ENCODE data around the gene XPO5.
"Not testable (repeated sequence)": the region's sequence is repeated elsewhere in the genome, so short reads cannot be mapped to it uniquely, and the experiment has no call there.

XPO5 gene

GRCh38 chr6:43582911-43583310 is 7.1 kb upstream of the XPO5 start:
- no peak for DNase-seq

DNA sequence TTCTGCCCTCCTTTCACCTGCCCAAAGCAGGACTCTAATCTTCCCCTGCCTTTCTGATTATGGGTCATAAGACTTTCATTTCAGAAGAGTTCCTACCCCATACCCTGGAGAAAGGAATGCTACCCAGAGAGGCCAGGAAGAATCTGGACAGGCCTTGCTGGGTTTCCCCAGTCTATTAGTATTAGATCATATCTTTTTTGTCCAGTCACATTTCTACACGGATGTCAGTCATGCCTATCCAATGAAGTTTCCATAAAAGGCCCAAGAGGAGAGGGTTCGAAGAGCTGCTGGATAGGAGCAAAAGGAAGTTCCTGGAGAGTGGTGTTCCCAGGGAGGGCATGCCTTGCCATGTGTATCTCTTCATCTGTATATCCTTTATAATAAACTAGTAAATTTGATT is 3.3 kb upstream of the XPO5 start:
- no peak for DNase-seq

DNA sequence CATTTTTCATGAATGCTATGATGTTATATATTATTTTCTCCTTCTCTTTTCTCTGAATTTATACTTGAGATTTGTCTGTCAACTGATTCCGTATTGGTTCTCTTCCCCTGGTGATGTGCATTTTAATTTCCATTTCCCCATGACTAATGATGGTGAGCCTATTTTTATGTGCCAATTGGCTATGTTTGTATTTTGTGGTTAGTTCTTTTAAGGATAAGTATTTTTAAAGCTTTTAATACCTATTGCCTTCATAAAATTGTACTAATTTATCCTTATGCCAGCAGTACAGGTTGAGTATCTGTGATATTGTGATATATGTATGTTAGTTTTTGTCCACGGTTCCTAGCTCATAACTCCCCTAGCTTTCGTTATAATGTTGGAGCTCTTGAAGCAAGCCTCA is 2.9 kb upstream of the XPO5 start:
- DNase-seq = no peak

DNA sequence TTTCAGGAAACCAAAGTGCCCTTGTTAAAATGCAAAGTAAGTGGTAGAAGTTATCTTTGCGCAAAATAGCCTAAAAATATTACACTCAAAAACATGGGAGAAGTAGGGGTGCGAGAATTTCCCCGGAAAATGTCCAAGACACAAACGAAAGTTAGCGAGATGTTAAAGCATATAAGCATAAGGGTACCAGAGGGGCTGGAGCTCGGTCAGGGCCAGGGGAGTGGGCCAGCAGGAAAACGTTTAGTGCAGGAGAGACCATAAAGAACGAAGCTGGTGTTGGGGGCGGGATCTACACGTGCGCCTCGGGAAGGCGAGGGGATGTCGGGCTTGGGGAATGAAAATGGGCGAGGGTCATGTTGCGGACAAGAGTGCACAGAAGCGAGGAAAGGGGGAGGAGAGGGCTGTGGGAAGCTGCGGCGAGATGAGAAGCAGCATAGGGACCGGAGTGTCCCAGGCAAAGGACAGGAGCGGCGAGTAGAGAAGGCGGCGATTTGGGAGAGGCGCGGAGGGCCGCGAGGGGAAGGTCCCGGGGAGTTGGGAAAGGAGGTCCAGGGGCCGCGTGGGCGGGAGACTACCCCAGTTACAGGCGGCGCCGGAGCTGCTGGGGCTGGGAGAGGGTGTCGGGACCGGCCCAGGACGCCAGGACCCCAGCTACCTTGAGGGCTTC is 600 bp downstream of the XPO5 start:
- DNase-seq = peak; percentile 36

DNA sequence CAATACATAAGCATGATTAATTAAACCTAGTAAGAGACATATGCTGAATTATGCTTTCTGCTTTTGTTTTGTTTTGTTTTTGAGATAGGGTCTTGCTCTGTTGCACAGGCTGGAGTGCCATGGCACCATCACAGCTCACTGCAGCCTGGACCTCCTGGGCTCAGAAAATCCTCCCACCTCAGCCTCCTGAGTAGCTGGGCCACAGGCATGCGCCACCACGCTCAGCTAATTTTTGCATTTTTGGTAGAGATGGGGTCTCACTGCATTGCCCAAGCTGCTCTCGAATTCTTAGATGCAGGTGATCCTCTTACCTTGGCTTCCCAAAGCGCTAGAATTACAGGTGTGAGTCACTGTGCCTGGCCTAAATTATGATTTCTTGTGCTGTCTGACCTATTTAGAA is 3.8 kb downstream of the XPO5 start:
- DNase-seq = no peak

DNA sequence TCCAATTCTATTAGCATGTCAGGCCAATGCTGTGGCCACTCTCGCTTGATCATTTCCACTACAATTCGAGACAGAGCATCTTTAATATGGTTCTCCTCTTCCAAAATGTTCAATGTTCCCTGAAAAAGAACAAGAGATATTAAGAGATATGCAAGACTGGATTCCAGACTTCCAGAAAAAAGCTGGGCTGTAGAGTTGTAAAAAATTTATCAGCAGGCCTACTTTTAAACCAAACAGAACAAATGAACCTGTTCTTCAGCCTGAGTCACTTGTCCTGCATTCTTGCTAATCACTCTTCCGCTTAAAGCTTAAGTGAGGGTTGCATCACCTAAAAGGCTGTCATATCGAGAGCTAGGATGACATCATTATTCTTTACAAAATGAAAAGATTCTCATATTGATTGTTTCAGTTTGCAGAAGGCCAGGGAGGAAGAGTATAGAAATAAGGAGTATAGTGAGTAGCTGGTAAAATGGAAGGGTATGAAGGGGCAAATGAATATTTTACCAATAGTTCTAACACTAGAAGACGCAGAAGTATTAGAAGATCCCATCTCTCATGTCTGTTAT is 4.9 kb downstream of the XPO5 start:
- no peak for DNase-seq

DNA sequence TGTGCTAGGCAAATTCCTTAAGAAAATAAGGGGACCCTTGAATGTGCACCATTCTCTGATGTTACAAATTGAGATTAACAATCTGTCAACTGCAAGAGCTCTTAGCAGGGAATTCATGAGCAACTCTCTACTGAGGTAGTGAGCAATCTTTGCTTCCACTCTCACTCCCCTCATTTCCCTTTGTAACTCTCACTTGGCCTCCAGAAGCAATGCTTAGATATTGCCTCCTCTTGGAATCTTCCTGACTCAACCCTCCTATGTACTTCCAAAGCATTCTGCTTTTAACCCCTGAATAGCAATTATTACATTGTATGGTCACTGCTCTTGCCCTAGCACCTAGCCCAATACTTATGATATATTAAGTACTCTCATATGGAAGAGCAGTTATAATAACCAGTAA is 16.5 kb downstream of the XPO5 start:
- no peak for DNase-seq

GRCh38 chr6:43557620-43558019 is 18.2 kb downstream of the XPO5 start:
- DNase-seq = not testable (repeated sequence)

GRCh38 chr6:43547222-43547621 is 28.6 kb downstream of the XPO5 start:
- DNase-seq = no peak

GRCh38 chr6:43544461-43544860 is 31.4 kb downstream of the XPO5 start:
- no peak for DNase-seq

DNA sequence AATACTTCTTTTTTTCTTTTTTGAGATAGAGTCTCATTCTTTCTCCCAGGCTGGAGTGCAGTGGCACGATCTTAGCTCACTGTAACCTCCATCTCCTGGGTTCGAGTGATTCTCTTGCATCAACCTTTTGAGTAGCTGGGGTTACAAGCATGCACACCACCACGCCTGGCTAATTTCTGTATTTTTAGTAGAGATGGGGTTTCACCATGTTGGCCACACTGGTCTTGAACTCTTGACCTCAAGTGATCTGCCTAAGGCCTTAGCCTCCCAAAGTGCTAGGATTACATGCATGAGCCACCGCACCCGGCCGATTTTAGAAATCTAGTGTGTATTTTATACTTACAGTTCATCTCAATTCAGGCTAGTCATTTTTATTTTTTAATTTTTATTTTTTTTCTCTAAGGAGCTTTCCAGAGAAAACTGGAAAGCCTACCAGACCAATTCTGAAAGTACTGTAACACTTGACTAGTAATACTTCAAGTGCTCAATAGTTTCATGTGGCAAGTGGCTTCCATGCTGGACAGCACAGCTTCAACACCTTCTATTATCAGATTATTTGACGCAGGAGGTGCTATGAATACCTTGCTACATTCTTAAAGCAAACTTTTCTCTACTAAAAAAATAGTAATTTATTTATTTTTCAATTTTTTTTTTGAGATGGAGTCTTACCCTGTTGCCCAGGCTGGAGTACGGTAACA is 33.9 kb downstream of the XPO5 start:
- no peak for DNase-seq

- DNase-seq = no peak
Observed at GRCh38 chr6:43540507-43540906, 35.3 kb downstream of the XPO5 start.

GRCh38 chr6:43539409-43539808 is 36.4 kb downstream of the XPO5 start:
- DNase-seq = not testable (repeated sequence)

DNA sequence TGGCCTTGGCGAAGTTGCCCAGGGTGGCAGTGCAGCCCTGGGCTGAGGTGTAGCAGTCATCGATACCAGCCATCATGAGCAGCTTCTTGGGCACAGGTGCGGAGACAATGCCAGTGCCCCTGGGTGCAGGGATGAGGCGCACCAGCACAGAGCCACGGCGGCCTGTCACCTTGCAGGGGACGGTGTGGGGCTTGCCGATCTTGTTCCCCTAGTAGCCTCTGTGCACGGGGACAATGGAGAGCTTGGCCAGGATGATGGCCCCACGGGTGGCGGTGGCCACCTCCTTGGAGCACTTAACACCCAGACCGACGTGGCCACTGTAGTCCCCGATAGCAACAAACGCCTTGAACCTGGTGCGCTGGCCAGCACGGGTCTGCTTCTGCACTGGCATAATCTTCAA is 36.9 kb downstream of the XPO5 start:
- not testable (repeated sequence) for DNase-seq

DNA sequence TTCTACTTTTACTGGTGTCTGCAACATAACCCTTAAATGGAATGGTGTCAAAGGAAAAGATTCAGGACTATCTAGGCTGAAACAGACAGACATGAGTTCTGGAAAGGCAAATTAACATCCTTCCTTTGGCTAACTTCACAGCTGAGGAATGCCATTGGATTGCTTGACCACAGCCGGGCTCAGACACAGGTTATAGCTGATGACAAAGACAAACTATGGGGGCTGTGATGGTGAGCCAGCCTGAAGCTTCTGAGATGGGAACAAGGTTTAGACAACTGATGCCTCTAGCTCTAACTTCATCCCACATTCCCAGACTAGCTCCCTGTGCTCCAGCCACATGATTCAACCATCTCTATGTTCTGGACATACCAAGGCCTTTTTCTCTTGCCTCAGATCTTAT is 43.6 kb downstream of the XPO5 start:
- DNase-seq = no peak

GRCh38 chr6:43524483-43524961 is 51.3 kb downstream of the XPO5 start:
- DNase-seq = no peak

- no peak for DNase-seq
Observed at GRCh38 chr6:43523284-43523683, 52.6 kb downstream of the XPO5 start.

GRCh38 chr6:43522547-43523261 is 53.1 kb downstream of the XPO5 start:
- no peak for DNase-seq

DNA sequence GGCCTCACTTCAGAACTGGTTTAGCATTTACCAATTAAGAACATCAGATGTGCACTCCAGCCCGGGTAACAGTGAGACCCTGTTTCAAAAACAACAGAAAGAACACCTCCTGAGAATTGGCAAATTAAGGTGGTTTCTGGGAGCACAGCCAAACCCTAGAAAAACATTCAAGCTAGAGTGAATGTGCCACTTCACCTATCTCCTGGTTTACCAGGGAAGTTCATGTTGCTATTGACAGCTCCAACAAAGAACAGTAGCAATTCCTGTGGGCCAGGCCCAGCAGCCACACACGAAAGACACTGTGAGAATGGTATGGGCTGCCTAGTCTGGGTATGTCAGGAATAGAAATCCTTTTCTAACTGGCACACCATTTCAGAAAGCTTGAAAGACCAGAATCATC is 54.0 kb downstream of the XPO5 start:
- peak; percentile 73 for DNase-seq

GRCh38 chr6:43520097-43520496 is 55.7 kb downstream of the XPO5 start:
- no peak for DNase-seq

GRCh38 chr6:43517505-43518357 is 58.1 kb downstream of the XPO5 start:
- peak; percentile 59 for DNase-seq

DNA sequence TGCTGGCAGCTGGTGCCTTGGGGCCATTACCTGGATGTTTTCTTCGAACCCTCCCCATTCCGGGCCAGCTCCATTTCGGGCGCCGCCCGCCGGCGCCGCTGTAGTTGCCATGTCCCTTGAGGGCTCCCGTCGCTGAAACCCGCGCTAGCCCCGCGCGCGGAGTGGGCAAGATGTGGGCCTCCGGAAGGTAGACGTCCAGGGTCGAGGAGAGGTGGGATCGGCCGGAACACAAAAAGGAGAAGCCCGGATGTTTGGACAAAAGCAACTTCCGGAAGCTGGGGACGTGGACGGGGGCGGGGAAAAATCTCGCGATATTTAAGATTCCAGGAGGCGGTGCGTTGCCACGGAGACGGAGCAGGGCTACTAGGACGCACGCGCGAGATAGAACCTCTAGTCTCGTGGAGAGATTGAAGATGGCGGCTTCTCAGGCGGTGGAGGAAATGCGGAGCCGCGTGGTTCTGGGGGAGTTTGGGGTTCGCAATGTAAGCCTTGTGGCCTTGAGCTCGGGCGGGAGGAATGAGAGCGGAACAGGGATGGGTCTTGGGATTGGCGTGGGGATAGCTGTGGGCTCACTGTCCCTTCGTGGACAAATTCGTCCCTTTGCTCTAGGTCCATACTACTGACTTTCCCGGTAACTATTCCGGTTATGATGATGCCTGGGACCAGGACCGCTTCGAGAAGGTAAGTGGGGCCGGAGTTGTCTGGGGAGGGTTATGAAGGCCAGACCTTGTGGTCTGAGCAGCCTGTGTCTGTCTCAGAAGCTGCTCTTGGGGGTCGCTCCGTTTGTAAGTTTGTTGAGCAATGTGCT is 58.9 kb downstream of the XPO5 start, which contains the start of the genes POLR1C and YIPF3:
TSS of gene POLR1C (plus strand) at position 393 of the 808 bp plus-strand sequence. CDS start at position 414, 21 bp downstream.
TSS of gene YIPF3 (minus strand) at position 230 of the 808 bp plus-strand sequence. CDS start at position 111, 119 bp downstream.
- peak; percentile 99 for DNase-seq
